Mesenchymal stem cell (in vitro differentiated cells and primary cell): ENCODE results near the gene ERI3.

Experiments used
- DNase-seq: peaks from one replicate; pipeline ENCODE4 v3.0.0-alpha.2; 2013
- H2AFZ ChIP-seq: one replicate; pipeline ENCODE4 v1.6.1; 2013; ENCODE audit warnings: low read depth, mild to moderate bottlenecking, control low read depth, inconsistent platforms, low read length, moderate library complexity
- H2AK5ac ChIP-seq: 2 replicates; pipeline ENCODE4 v1.6.1; 2013; ENCODE audit warnings: low read length, moderate library complexity, mild to moderate bottlenecking, inconsistent platforms; ENCODE audit not compliant: severe bottlenecking
- H2BK120ac ChIP-seq: one replicate; pipeline ENCODE4 v1.6.1; 2013; ENCODE audit warnings: low read depth, mild to moderate bottlenecking, inconsistent platforms, low read length, moderate library complexity
- H2BK12ac ChIP-seq, 2 experiments: one replicate each; pipeline ENCODE4 v1.6.1; 2013; ENCODE audit warnings: inconsistent platforms in 2 of 2, low read length in 2 of 2, mild to moderate bottlenecking in 2 of 2, moderate library complexity in 2 of 2, control low read depth in 1 of 2
- H2BK15ac ChIP-seq: one replicate; pipeline ENCODE4 v1.6.1; 2013; ENCODE audit warnings: mild to moderate bottlenecking, low read depth, inconsistent platforms; ENCODE audit not compliant: poor library complexity, severe bottlenecking
- H2BK5ac ChIP-seq: 2 replicates; pipeline ENCODE4 v1.6.1; 2013; ENCODE audit warnings: low read depth, mild to moderate bottlenecking, low read length, control low read depth, inconsistent platforms; ENCODE audit not compliant: poor library complexity, severe bottlenecking
- H3K14ac ChIP-seq, 2 experiments: one replicate each; pipeline ENCODE4 v1.6.1; 2013; ENCODE audit warnings: inconsistent platforms in 2 of 2, low read length in 2 of 2, control low read depth in 1 of 2, mild to moderate bottlenecking in 1 of 2, moderate library complexity in 1 of 2
- H3K18ac ChIP-seq, 2 experiments: one replicate each; pipeline ENCODE4 v1.6.1; 2013; ENCODE audit warnings: inconsistent platforms in 2 of 2, low read length in 2 of 2, control low read depth in 1 of 2, low read depth in 1 of 2, mild to moderate bottlenecking in 1 of 2
- H3K23ac ChIP-seq, 2 experiments: one replicate each; pipeline ENCODE4 v1.6.1; 2013; ENCODE audit warnings: inconsistent platforms in 2 of 2, low read length in 2 of 2, mild to moderate bottlenecking in 2 of 2, moderate library complexity in 2 of 2, control low read depth in 1 of 2
- H3K27ac ChIP-seq: 2 replicates; pipeline ENCODE4 v1.5.1; 2013; ENCODE audit warnings: mild to moderate bottlenecking, moderate library complexity, low read length, control low read depth, inconsistent platforms; ENCODE audit not compliant: poor library complexity, severe bottlenecking
- H3K27me3 ChIP-seq, 2 experiments: 2 replicates each; pipeline versions ENCODE4 v1.6.1 to v1.7.0; 2013; ENCODE audit warnings: low read length in 2 of 2, mild to moderate bottlenecking in 2 of 2, moderate library complexity in 2 of 2, control low read depth in 1 of 2, inconsistent platforms in 1 of 2; ENCODE audit not compliant: control insufficient read depth in 1 of 2, insufficient read depth in 1 of 2
- H3K36me3 ChIP-seq, 2 experiments: 2 replicates each; pipeline versions ENCODE4 v1.6.1 to v1.7.0; 2013; ENCODE audit warnings: low read length in 2 of 2, control low read depth in 1 of 2, inconsistent platforms in 1 of 2, low read depth in 1 of 2, mild to moderate bottlenecking in 1 of 2; ENCODE audit not compliant: insufficient read depth in 2 of 2, control insufficient read depth in 1 of 2
- H3K4ac ChIP-seq, 2 experiments: one replicate each; pipeline ENCODE4 v1.6.1; 2013; ENCODE audit warnings: inconsistent platforms in 2 of 2, low read length in 2 of 2, mild to moderate bottlenecking in 2 of 2, moderate library complexity in 2 of 2, control low read depth in 1 of 2, low read depth in 1 of 2
- H3K4me1 ChIP-seq: 2 replicates; pipeline ENCODE4 v1.6.1; 2013; ENCODE audit warnings: low read depth, low read length, control low read depth; ENCODE audit not compliant: control insufficient read depth, insufficient read depth
- H3K4me2 ChIP-seq: 2 replicates; pipeline ENCODE4 v1.6.1; 2013; ENCODE audit warnings: low read length, mild to moderate bottlenecking, inconsistent platforms; ENCODE audit not compliant: poor library complexity, severe bottlenecking
- H3K4me3 ChIP-seq, 2 experiments: 2 replicates each; pipeline versions ENCODE4 v1.5.1 to v1.7.0; 2013; ENCODE audit warnings: low read length in 2 of 2, mild to moderate bottlenecking in 2 of 2, control low read depth in 1 of 2, low read depth in 1 of 2; ENCODE audit not compliant: insufficient read depth in 1 of 2
- H3K79me1 ChIP-seq: replicated peaks from 2 replicates; pipeline ENCODE4 v1.6.1; 2013; ENCODE audit warnings: mild to moderate bottlenecking, control low read depth, low read length, inconsistent platforms; ENCODE audit not compliant: poor library complexity, severe bottlenecking
- H3K9ac ChIP-seq: 2 replicates; pipeline ENCODE4 v1.7.0; 2013; ENCODE audit warnings: mild to moderate bottlenecking, low read length, moderate library complexity
- H3K9me3 ChIP-seq: 2 replicates; pipeline ENCODE4 v1.7.0; 2013; ENCODE audit warnings: mild to moderate bottlenecking, low read length; ENCODE audit not compliant: control insufficient read depth
- H4K8ac ChIP-seq: one replicate; pipeline ENCODE4 v1.6.1; 2013; ENCODE audit warnings: inconsistent platforms, mild to moderate bottlenecking, low read length, moderate library complexity
- H4K91ac ChIP-seq: one replicate; pipeline ENCODE4 v1.6.1; 2013; ENCODE audit warnings: mild to moderate bottlenecking, low read length, inconsistent platforms
- WGBS: methylation state at CpG from one replicate; pipeline ENCODE4 v1.1.7; 2013; ENCODE audit warnings: mixed read lengths; 5-methylcytosine and 5-hydroxymethylcytosine counted together

Gene ERI3

GRCh38 chr1:44264451-44264771 is 90.6 kb downstream of the ERI3 start:
- Histone ChIP-seq H4K8ac (no peak overlapping the region), H3K27ac (no peak overlapping the region), H2BK5ac (no peak overlapping the region), H2AK5ac (no peak overlapping the region), H4K91ac (no peak overlapping the region), H3K36me3 (peaks cover 6 to 26% of the 10 kb centered on the region in 2 experiments), H3K9ac (no peak overlapping the region), H3K9me3 (no peaks in the 10 kb centered on the region), H2BK12ac (no peak overlapping the region), H2AFZ (no peak overlapping the region), H2BK120ac (no peak overlapping the region), H3K27me3 (no peaks in the 10 kb centered on the region), H3K4me3 (peak overlapping the region in 1 of 2 experiments; percentile 8), H3K4ac (no peak overlapping the region), H3K4me2 (no peak overlapping the region), H2BK15ac (no peak overlapping the region), H3K23ac (no peak overlapping the region), H3K4me1 (no peaks in the 10 kb centered on the region), H3K18ac (no peak overlapping the region), H3K79me1 (peaks cover 39% of the 10 kb centered on the region), H3K14ac (peak overlapping the region in 1 of 2 experiments; percentile 26)
- 94% methylated on average over 8 of the region's 11 CpGs for WGBS
- DNase-seq: no peak

DNA sequence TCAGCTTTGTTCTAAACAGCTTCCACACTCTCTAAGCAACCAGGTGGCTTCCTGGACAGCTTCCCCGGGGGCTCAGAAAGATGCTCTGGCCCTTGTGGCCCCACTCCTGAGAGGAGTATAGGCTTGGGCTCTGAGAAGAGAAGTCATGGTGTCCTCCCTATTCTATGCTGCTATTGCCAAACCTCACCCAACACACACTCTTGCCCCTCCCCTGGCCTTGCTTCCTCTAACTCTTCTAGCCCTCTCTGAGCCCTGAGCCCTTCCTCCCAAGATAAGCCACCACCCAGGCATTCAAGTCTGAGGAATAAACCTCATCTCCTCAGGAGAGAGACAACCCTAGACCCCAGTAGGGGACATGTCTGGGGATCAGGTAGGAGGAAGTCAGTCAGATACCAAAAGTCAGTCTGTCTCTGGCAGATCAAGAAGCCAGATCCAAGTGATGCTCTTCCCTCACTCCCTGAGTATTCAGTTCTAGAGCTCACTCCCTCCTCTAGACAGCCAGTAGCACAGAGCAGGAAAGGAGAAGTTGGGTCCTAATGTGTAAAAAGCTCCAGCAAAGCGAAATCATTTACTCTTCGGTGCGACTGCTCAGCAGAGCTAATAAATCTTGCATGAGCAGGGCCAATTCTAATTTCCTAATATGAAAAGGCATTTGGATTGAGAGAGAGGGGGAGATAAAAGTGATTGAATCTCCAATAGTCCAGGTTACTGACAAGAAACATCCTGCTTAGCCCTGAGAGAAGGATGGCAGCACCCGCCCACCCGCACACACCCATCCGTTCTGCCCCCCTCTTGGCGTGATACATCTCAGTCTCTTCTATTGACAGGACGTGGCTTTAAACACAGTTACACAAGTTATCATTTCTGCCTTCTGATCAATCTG is 91.2 kb downstream of the ERI3 start:
- no peak overlapping the region for H2AK5ac ChIP-seq
- no peak overlapping the region for H2BK12ac ChIP-seq
- no peaks in the 10 kb centered on the region for H3K9me3 ChIP-seq
- no peak overlapping the region for H3K18ac ChIP-seq
- no peak overlapping the region for H3K14ac ChIP-seq
- no peak overlapping the region for H3K4me3 ChIP-seq
- H3K4me2 ChIP-seq: no peak overlapping the region
- H3K23ac ChIP-seq: no peak overlapping the region
- no peak overlapping the region for H2BK15ac ChIP-seq
- no peaks in the 10 kb centered on the region for H3K27me3 ChIP-seq
- WGBS: 95% methylated on average over 8 of the region's 9 CpGs
- no peak overlapping the region for H4K8ac ChIP-seq
- H4K91ac ChIP-seq: no peak overlapping the region
- peaks cover 6 to 30% of the 10 kb centered on the region in 2 experiments for H3K36me3 ChIP-seq
- H3K4me1 ChIP-seq: no peaks in the 10 kb centered on the region
- peaks cover 36% of the 10 kb centered on the region for H3K79me1 ChIP-seq
- H2AFZ ChIP-seq: no peak overlapping the region
- H2BK120ac ChIP-seq: no peak overlapping the region
- no peak for DNase-seq
- no peak overlapping the region for H2BK5ac ChIP-seq
- H3K4ac ChIP-seq: no peak overlapping the region
- H3K27ac ChIP-seq: no peak overlapping the region
- no peak overlapping the region for H3K9ac ChIP-seq

DNA sequence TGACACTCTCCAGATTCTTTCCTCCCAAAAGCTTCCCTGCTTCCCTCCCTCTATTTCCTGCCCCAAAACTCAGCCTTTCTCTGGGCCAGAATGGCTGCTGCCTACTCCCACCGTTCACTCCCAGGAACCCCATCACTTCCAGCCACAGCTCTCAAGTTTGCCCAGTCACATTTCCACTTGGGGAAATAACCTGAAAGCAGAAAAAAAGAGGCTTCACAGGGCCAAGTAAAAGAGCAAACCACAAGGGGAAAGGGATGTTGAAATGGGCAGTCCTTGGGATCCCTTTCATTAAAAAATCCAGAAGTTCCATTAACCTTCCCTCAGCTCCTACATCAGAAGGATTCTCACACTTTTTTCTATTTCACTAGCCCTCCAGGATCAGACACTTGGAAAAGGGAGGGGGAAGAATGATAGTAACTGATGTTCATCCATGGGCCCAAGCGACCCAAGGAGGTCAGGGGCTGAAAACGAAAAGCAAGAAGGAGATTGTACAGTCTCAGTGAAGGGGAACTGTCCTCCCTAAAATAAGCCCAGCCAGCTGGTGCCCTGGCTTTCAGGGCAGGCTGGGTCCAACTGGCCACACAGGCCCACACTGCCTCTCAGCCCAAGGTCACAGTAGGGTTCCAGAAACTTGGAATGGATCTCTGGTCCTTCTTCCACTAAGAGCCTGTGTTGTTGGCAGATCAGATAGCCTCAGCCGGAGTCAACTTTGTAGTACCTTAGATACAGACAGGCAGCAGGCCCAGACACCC is 92.1 kb downstream of the ERI3 start:
- Histone ChIP-seq H3K36me3 (peaks cover 6 to 30% of the 10 kb centered on the region in 2 experiments), H2BK5ac (no peak overlapping the region), H3K79me1 (peaks cover 34% of the 10 kb centered on the region), H3K4me2 (no peak overlapping the region), H3K23ac (no peak overlapping the region), H3K4me1 (no peaks in the 10 kb centered on the region), H4K91ac (no peak overlapping the region), H3K9ac (no peak overlapping the region), H3K18ac (no peak overlapping the region), H4K8ac (no peak overlapping the region), H2AFZ (no peak overlapping the region), H3K4me3 (no peak overlapping the region), H2BK15ac (no peak overlapping the region), H3K4ac (no peak overlapping the region), H2AK5ac (no peak overlapping the region), H3K9me3 (no peaks in the 10 kb centered on the region), H3K14ac (no peak overlapping the region), H3K27me3 (no peaks in the 10 kb centered on the region), H3K27ac (no peak overlapping the region), H2BK120ac (no peak overlapping the region), H2BK12ac (no peak overlapping the region)
- DNase-seq: no peak
- WGBS: 99% methylated on average over 4 of the region's 4 CpGs

- no peak overlapping the region for H3K4me3 ChIP-seq
- peaks cover 6 to 29% of the 10 kb centered on the region in 2 experiments for H3K36me3 ChIP-seq
- no peak overlapping the region for H3K9ac ChIP-seq
- no peaks in the 10 kb centered on the region for H3K4me1 ChIP-seq
- peaks cover 32% of the 10 kb centered on the region for H3K79me1 ChIP-seq
- 100% methylated on average over 6 of the region's 6 CpGs for WGBS
- H3K4ac ChIP-seq: no peak overlapping the region
- no peak overlapping the region for H2BK5ac ChIP-seq
- H2AK5ac ChIP-seq: no peak overlapping the region
- no peak overlapping the region for H3K4me2 ChIP-seq
- H3K9me3 ChIP-seq: no peaks in the 10 kb centered on the region
- no peak for DNase-seq
- no peak overlapping the region for H2AFZ ChIP-seq
- H3K14ac ChIP-seq: peak overlapping the region in 1 of 2 experiments; percentile 53
- no peaks in the 10 kb centered on the region for H3K27me3 ChIP-seq
- no peak overlapping the region for H2BK15ac ChIP-seq
- H2BK120ac ChIP-seq: no peak overlapping the region
- H4K8ac ChIP-seq: no peak overlapping the region
- H4K91ac ChIP-seq: no peak overlapping the region
- H3K18ac ChIP-seq: no peak overlapping the region
- no peak overlapping the region for H2BK12ac ChIP-seq
- no peak overlapping the region for H3K23ac ChIP-seq
- H3K27ac ChIP-seq: no peak overlapping the region
These were observed 92.6 kb downstream of the ERI3 start for GRCh38 chr1:44262414-44262813.
